Effector memory CD4-positive, alpha-beta T cell (primary cell): ENCODE results near the gene NWD2.

Experiments used
- DNase-seq, 3 donors: peaks; one replicate each; pipeline ENCODE4 v3.0.0-alpha.2; 2020
- H3K27ac ChIP-seq: 2 replicates; pipeline ENCODE4 v1.7.0; 2013; ENCODE audit warnings: mild to moderate bottlenecking, low read length, moderate library complexity; ENCODE audit not compliant: insufficient read depth, poor library complexity, severe bottlenecking
- H3K27me3 ChIP-seq: replicated peaks from 2 replicates; pipeline ENCODE4 v1.7.0; 2013; ENCODE audit warnings: mild to moderate bottlenecking, low read length; ENCODE audit not compliant: insufficient read depth, control insufficient read depth, poor library complexity, severe bottlenecking
- H3K36me3 ChIP-seq: 2 replicates; pipeline ENCODE4 v1.7.0; 2013; ENCODE audit warnings: mild to moderate bottlenecking, low read length, moderate library complexity; ENCODE audit not compliant: control insufficient read depth, insufficient read depth
- H3K4me1 ChIP-seq: 2 replicates; pipeline ENCODE4 v1.7.0; 2013; ENCODE audit warnings: low read length, mild to moderate bottlenecking; ENCODE audit not compliant: control insufficient read depth, insufficient read depth, poor library complexity, severe bottlenecking
- H3K4me3 ChIP-seq: 2 replicates; pipeline ENCODE4 v1.7.0; 2013; ENCODE audit warnings: low read length, low read depth, mild to moderate bottlenecking; ENCODE audit not compliant: insufficient read depth, poor library complexity, severe bottlenecking
- H3K9me3 ChIP-seq: 2 replicates; pipeline ENCODE4 v1.7.0; 2013; ENCODE audit warnings: mild to moderate bottlenecking, low read length, moderate library complexity; ENCODE audit not compliant: control insufficient read depth

Gene NWD2

GRCh38 chr4:37279894-37280592, 35.5 kb downstream of the NWD2 start:
- Histone ChIP-seq H3K36me3 (no peaks in the 10 kb centered on the region), H3K4me1 (no peaks in the 10 kb centered on the region), H3K9me3 (no peaks in the 10 kb centered on the region), H3K27me3 (no peaks in the 10 kb centered on the region), H3K27ac (no peak overlapping the region), H3K4me3 (no peak overlapping the region)
- DNase-seq, result no peak

- Histone ChIP-seq H3K4me1 (no peaks in the 10 kb centered on the region), H3K27me3 (no peaks in the 10 kb centered on the region), H3K4me3 (no peak overlapping the region), H3K27ac (no peak overlapping the region), H3K36me3 (no peaks in the 10 kb centered on the region), H3K9me3 (no peaks in the 10 kb centered on the region)
- no peak for DNase-seq
Observed at GRCh38 chr4:37299468-37299867, 54.9 kb downstream of the NWD2 start.

- Histone ChIP-seq H3K27ac (no peak overlapping the region), H3K36me3 (no peaks in the 10 kb centered on the region), H3K27me3 (no peaks in the 10 kb centered on the region), H3K4me1 (no peaks in the 10 kb centered on the region), H3K4me3 (no peak overlapping the region), H3K9me3 (no peaks in the 10 kb centered on the region)
- DNase-seq, result no peak
Observed at GRCh38 chr4:37304612-37305011, 60.1 kb downstream of the NWD2 start.

- Histone ChIP-seq H3K36me3 (no peaks in the 10 kb centered on the region), H3K4me3 (no peak overlapping the region), H3K27ac (no peak overlapping the region), H3K4me1 (no peaks in the 10 kb centered on the region), H3K9me3 (no peaks in the 10 kb centered on the region), H3K27me3 (no peaks in the 10 kb centered on the region)
- DNase-seq, result no peak
Observed at GRCh38 chr4:37305984-37306383, 61.4 kb downstream of the NWD2 start.

GRCh38 chr4:37317104-37317643, 72.6 kb downstream of the NWD2 start:
- H3K27me3 ChIP-seq, result no peaks in the 10 kb centered on the region

GRCh38 chr4:37320513-37321235, 76.1 kb downstream of the NWD2 start:
- no peak overlapping the region for H3K27ac ChIP-seq
- H3K27me3 ChIP-seq, result no peaks in the 10 kb centered on the region
- no peaks in the 10 kb centered on the region for H3K4me1 ChIP-seq

More at GRCh38 chr4:37317104-37317643, 72.6 kb downstream of the NWD2 start:
- Histone ChIP-seq H3K9me3 (no peaks in the 10 kb centered on the region), H3K36me3 (no peaks in the 10 kb centered on the region), H3K27ac (no peak overlapping the region), H3K4me1 (no peaks in the 10 kb centered on the region), H3K4me3 (no peak overlapping the region)
- DNase-seq, result no peak

GRCh38 chr4:37322122-37322521, 77.6 kb downstream of the NWD2 start:
- H3K4me1 ChIP-seq, result no peaks in the 10 kb centered on the region
- no peak overlapping the region for H3K27ac ChIP-seq
- H3K4me3 ChIP-seq, result no peak overlapping the region
- H3K9me3 ChIP-seq, result no peaks in the 10 kb centered on the region
- no peaks in the 10 kb centered on the region for H3K27me3 ChIP-seq
- no peak for DNase-seq
- H3K36me3 ChIP-seq, result no peaks in the 10 kb centered on the region

More at GRCh38 chr4:37320513-37321235, 76.1 kb downstream of the NWD2 start:
- Histone ChIP-seq H3K36me3 (no peaks in the 10 kb centered on the region), H3K4me3 (no peak overlapping the region), H3K9me3 (no peaks in the 10 kb centered on the region)
- no peak for DNase-seq

- Histone ChIP-seq H3K4me3 (no peak overlapping the region), H3K27me3 (no peaks in the 10 kb centered on the region), H3K36me3 (no peaks in the 10 kb centered on the region), H3K27ac (no peak overlapping the region), H3K4me1 (no peaks in the 10 kb centered on the region), H3K9me3 (no peaks in the 10 kb centered on the region)
- no peak for DNase-seq
Observed at GRCh38 chr4:37324546-37324945, 80.0 kb downstream of the NWD2 start.

- no peak for DNase-seq
- no peaks in the 10 kb centered on the region for H3K36me3 ChIP-seq
Observed at GRCh38 chr4:37326852-37327251, 82.3 kb downstream of the NWD2 start.

GRCh38 chr4:37338972-37339371, 94.4 kb downstream of the NWD2 start:
- H3K36me3 ChIP-seq, result no peaks in the 10 kb centered on the region
- DNase-seq, result no peak
- no peaks in the 10 kb centered on the region for H3K9me3 ChIP-seq
- no peaks in the 10 kb centered on the region for H3K27me3 ChIP-seq
- H3K27ac ChIP-seq, result no peak overlapping the region
- H3K4me1 ChIP-seq, result no peaks in the 10 kb centered on the region
- H3K4me3 ChIP-seq, result no peak overlapping the region

More at GRCh38 chr4:37326852-37327251, 82.3 kb downstream of the NWD2 start:
- Histone ChIP-seq H3K4me3 (no peak overlapping the region), H3K27ac (no peak overlapping the region), H3K27me3 (no peaks in the 10 kb centered on the region), H3K9me3 (no peaks in the 10 kb centered on the region), H3K4me1 (no peaks in the 10 kb centered on the region)
